ENCODE data around the gene ATP6V1G1. TPM values are rescaled to one million over a fixed set of nuclear protein-coding genes. Genes with fewer than 3 reads are reported as not detected.

ATP6V1G1 gene
- total RNA-seq, 6 donors from 2014 or later, result 93.2 to 182 (median 133) TPM

GRCh38 chr9:114616684-114617520 is 29.3 kb downstream of the ATP6V1G1 start:
- Histone ChIP-seq H3K4me3 (no peak overlapping the region), H3K9me3 (no peaks in the 10 kb centered on the region), H3K27me3 (no peaks in the 10 kb centered on the region), H3K27ac (peak overlapping the region; percentile 60 to 82 (median 70)), H3K36me3 (no peaks in the 10 kb centered on the region), H3K4me1 (peaks cover 29 to 64% (median 52%) of the 10 kb centered on the region in 4 donors)
- ATAC-seq (ENCODE audit: low FRiP score in 2 of 2), result peak in 1 of 2 donors; percentile 52
- TF ChIP-seq EP300 (IDR thresholded peaks at IDR 0.05) (no peak), POLR2AphosphoS5 (IDR thresholded peaks at IDR 0.05) (no peak), POLR2A (IDR thresholded peaks at IDR 0.05) (no peak)
- TF ChIP-seq, protein P1, sequence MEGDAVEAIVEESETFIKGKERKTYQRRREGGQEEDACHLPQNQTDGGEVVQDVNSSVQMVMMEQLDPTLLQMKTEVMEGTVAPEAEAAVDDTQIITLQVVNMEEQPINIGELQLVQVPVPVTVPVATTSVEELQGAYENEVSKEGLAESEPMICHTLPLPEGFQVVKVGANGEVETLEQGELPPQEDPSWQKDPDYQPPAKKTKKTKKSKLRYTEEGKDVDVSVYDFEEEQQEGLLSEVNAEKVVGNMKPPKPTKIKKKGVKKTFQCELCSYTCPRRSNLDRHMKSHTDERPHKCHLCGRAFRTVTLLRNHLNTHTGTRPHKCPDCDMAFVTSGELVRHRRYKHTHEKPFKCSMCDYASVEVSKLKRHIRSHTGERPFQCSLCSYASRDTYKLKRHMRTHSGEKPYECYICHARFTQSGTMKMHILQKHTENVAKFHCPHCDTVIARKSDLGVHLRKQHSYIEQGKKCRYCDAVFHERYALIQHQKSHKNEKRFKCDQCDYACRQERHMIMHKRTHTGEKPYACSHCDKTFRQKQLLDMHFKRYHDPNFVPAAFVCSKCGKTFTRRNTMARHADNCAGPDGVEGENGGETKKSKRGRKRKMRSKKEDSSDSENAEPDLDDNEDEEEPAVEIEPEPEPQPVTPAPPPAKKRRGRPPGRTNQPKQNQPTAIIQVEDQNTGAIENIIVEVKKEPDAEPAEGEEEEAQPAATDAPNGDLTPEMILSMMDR (IDR thresholded peaks at IDR 0.05), result no peak
- DNase-seq, result peak; percentile 69 to 81
- WGBS, 2 donors, result 31 to 56% methylated on average over 2 to 4 of the region's 4 CpGs

DNA sequence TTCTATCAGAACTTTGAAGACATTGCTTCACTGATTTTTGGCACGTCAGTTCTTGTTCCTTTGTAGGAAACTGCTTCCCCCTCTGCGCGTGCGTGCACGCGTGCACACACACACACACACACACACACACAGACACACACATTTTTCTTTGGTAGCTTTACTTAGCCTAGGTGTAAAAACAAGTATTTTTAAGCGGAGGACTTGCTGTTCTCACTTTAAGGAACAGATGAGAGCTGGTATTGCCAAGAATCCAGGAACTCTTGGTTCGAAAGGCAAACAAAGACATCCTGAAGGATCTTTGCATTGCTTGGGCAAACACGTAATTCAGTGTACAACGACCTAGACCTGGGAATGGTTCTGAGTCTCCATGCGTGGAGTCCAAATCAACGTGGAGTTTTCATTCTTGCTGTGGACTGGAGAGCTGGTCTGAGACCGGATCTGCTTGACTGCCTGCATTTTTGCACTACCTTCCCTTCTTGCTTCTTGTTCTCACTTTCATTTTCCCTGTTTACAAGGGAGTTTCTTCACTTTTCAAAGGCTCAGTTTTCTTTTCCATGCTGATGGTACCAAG is 31.7 kb downstream of the ATP6V1G1 start:
- peak; percentile 58 to 83 for DNase-seq
- peak; percentile 31 to 77 for ATAC-seq (ENCODE audit: low FRiP score in 2 of 2)

DNA sequence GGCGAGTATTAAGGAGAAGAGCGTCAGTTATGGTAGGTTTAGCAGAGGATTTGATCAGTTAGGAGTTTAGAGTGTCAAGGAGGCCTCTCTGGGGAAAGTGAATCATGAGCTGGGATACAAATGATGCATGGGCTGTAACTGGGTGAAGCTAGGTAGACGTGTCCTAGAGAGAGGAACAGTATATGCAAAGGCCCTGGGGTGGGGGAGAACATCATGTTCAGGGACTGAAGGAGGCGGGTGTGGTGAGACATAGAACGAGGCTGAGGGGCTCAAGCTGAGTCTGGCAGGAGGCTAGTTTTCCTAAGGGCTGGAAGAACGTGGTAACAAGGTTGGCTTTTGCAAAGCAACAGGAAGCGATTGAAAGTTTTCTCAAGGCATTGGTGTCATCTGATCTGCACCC is 34.0 kb downstream of the ATP6V1G1 start:
- H3K36me3 ChIP-seq, result peaks cover 0 to 2% (median 0%) of the 10 kb centered on the region in 4 donors

More for the DNA sequence above, 31.7 kb downstream of the ATP6V1G1 start:
- Histone ChIP-seq H3K4me1 (peaks cover 16 to 43% (median 39%) of the 10 kb centered on the region in 4 donors), H3K9me3 (no peaks in the 10 kb centered on the region), H3K27ac (peak overlapping the region; percentile 66 to 82 (median 72)), H3K4me3 (peak overlapping the region in 3 of 4 donors; percentile 23 to 38 (median 38)), H3K36me3 (no peaks in the 10 kb centered on the region), H3K27me3 (no peaks in the 10 kb centered on the region)
- TF ChIP-seq POLR2AphosphoS5 (IDR thresholded peaks at IDR 0.05), result no peak
- peak in 2 of 4 donors; percentile 31 to 64 for TF ChIP-seq EP300 (IDR thresholded peaks at IDR 0.05)
- TF ChIP-seq, protein P1 (IDR thresholded peaks at IDR 0.05), result no peak
- peak in 1 of 4 donors; percentile 16 for TF ChIP-seq POLR2A (IDR thresholded peaks at IDR 0.05)
- 27 to 42% methylated on average over 13 of the region's 13 CpGs for WGBS, 2 donors

GRCh38 chr9:114621975-114622609 is 34.5 kb downstream of the ATP6V1G1 start:
- H3K36me3 ChIP-seq, result peaks cover 3 to 7% (median 4%) of the 10 kb centered on the region in 4 donors
- TF ChIP-seq POLR2AphosphoS5 (IDR thresholded peaks at IDR 0.05) (no peak), POLR2A (IDR thresholded peaks at IDR 0.05) (no peak), EP300 (IDR thresholded peaks at IDR 0.05) (no peak)
- TF ChIP-seq, protein P1 (IDR thresholded peaks at IDR 0.05), result no peak
- WGBS, 2 donors, result 67 to 69% methylated on average over 2 of the region's 2 CpGs
- no peaks in the 10 kb centered on the region for H3K9me3 ChIP-seq
- peak overlapping the region in 1 of 4 donors; percentile 49 for H3K27ac ChIP-seq
- DNase-seq (no peak), ATAC-seq (ENCODE audit: low FRiP score in 2 of 2) (peak; percentile 60 to 72)
- peaks cover 12 to 33% (median 30%) of the 10 kb centered on the region in 4 donors for H3K4me1 ChIP-seq
- no peak overlapping the region for H3K4me3 ChIP-seq
- no peaks in the 10 kb centered on the region for H3K27me3 ChIP-seq

More for the DNA sequence above, 34.0 kb downstream of the ATP6V1G1 start:
- Histone ChIP-seq H3K27ac (peak overlapping the region in 1 of 4 donors; percentile 11), H3K4me1 (peaks cover 16 to 39% (median 35%) of the 10 kb centered on the region in 4 donors), H3K4me3 (no peak overlapping the region), H3K27me3 (no peaks in the 10 kb centered on the region), H3K9me3 (no peaks in the 10 kb centered on the region)
- TF ChIP-seq POLR2A (IDR thresholded peaks at IDR 0.05) (no peak), POLR2AphosphoS5 (IDR thresholded peaks at IDR 0.05) (no peak), EP300 (IDR thresholded peaks at IDR 0.05) (no peak)
- TF ChIP-seq, protein P1 (IDR thresholded peaks at IDR 0.05), result no peak
- 83 to 86% methylated on average over 7 of the region's 7 CpGs for WGBS, 2 donors
- ATAC-seq (ENCODE audit: low FRiP score in 2 of 2) (peak in 1 of 2 donors; percentile 3), DNase-seq (no peak)

All from upper lobe of left lung (tissue), 6 donors.